A549 (cell line): ENCODE results near the gene FBLN7. TPM values are rescaled to one million over a fixed set of nuclear protein-coding genes. Genes with fewer than 3 reads are reported as not detected.

Experiments used
- ATAC-seq, 2 experiments: fragments of 200-7000 bp in 1 of 2; fragments of >200 bp in 1 of 2; cut with Nextera tagmentation in 1 of 2; cut with Tn5 transposase in 1 of 2; 3 replicates each; pipeline versions ENCODE4 v1.8.0 to v1.9.1; 2018 to 2020; ENCODE audit warnings: mild to moderate bottlenecking in 1 of 2, moderate library complexity in 1 of 2
- CTCF ChIA-PET: fragments of 300-600 bp; sonication (Branson Sonifier 250); formaldehyde crosslinking; extraction: SDS; loops from one replicate; lab custom pipeline; 2021; ENCODE audit warnings: antibody characterized with exemption, inconsistent platforms; lab: Yijun Ruan, JAX
- POLR2A ChIA-PET: fragments of 350-600 bp; formaldehyde crosslinking; extraction: SDS; loops from one replicate; lab custom pipeline; 2021; ENCODE audit warnings: antibody characterized with exemption, inconsistent platforms; lab: Yijun Ruan, JAX
- DNase-seq, 2 experiments: peaks; one replicate each; pipeline versions ENCODE4 v3.0.0 to v3.0.0-alpha.2; 2011 to 2016; ENCODE audit warnings: low read depth in 1 of 2, low spot score in 1 of 2
- FAIRE-seq: peaks from 2 replicates; lab custom pipeline; 2011; peaks lifted over from hg19 to GRCh38; lab: Jason Lieb, UNC
- H3K27ac ChIP-seq, 2 experiments: fragments of >200 bp; sonication (Bioruptor Twin); formaldehyde crosslinking; 3 replicates each; pipeline ENCODE4 v1.5.1; 2016 to 2017
- H3K4me1 ChIP-seq: fragments of >200 bp; sonication (Bioruptor Twin); formaldehyde crosslinking; 3 replicates; pipeline ENCODE4 v1.6.1; 2016
- H3K4me2 ChIP-seq: fragments of >200 bp; sonication (Bioruptor Twin); formaldehyde crosslinking; 3 replicates; pipeline ENCODE4 v1.6.1; 2016
- H3K4me3 ChIP-seq: fragments of >200 bp; sonication (Bioruptor Twin); formaldehyde crosslinking; 3 replicates; pipeline ENCODE4 v1.5.1; 2016
- H3K9me3 ChIP-seq: fragments of >200 bp; sonication (Bioruptor Twin); formaldehyde crosslinking; 3 replicates; pipeline ENCODE4 v1.6.1; 2016
- BCL3 ChIP-seq: fragments of >200 bp; sonication (Bioruptor Twin); formaldehyde crosslinking; IDR thresholded peaks from 3 replicates; pipeline ENCODE4 v1.6.1; 2016
- CBX8 ChIP-seq: fragments of 200-600 bp; sonication (generic); IDR thresholded peaks from 2 replicates; pipeline ENCODE4 v1.6.1; 2016
- CTCF ChIP-seq: fragments of >200 bp; sonication (Bioruptor Twin); formaldehyde crosslinking; IDR thresholded peaks from 3 replicates; pipeline ENCODE4 v1.5.1; 2016
- ELK1 ChIP-seq: fragments of 150-350 bp; IDR thresholded peaks from 2 replicates; pipeline ENCODE4 v1.6.1; 2014; ENCODE audit warnings: low read depth, mild to moderate bottlenecking, low read length
- EP300 ChIP-seq, 2 experiments: fragments of >200 bp; sonication (Bioruptor Twin); formaldehyde crosslinking; IDR thresholded peaks; 2 replicates in 1 of 2; 3 replicates in 1 of 2; pipeline ENCODE4 v1.6.1; 2016 to 2017
- FOSB ChIP-seq: fragments of 250-450 bp; sonication (Bioruptor Pico); IDR thresholded peaks from 2 replicates; pipeline ENCODE4 v1.5.0; 2020; ENCODE audit warnings: mild to moderate bottlenecking, moderate library complexity
- HES2 ChIP-seq: fragments of >200 bp; sonication (Bioruptor Twin); formaldehyde crosslinking; IDR thresholded peaks from 2 replicates; pipeline ENCODE4 v1.6.1; 2016
- HOXB13 ChIP-seq: fragments of 250-450 bp; sonication (Bioruptor Pico); IDR thresholded peaks from 2 replicates; pipeline ENCODE4 v1.5.0; 2020; ENCODE audit warnings: low read depth, mild to moderate bottlenecking, moderate library complexity
- HOXB5 ChIP-seq: fragments of 250-450 bp; sonication (Bioruptor Pico); IDR thresholded peaks from 2 replicates; pipeline ENCODE4 v1.5.0; 2020; ENCODE audit warnings: mild to moderate bottlenecking, moderate library complexity
- MAX ChIP-seq: IDR thresholded peaks from 2 replicates; pipeline ENCODE4 v1.6.1; 2012
- MAZ ChIP-seq: fragments of 150-350 bp; IDR thresholded peaks from 2 replicates; pipeline ENCODE4 v1.6.1; 2014; ENCODE audit warnings: antibody characterized with exemption, low read depth, low read length, borderline replicate concordance
- NPAS2 ChIP-seq: fragments of 250-450 bp; sonication (Bioruptor Pico); IDR thresholded peaks from 2 replicates; pipeline ENCODE4 v1.8.0; 2022; ENCODE audit warnings: mild to moderate bottlenecking, moderate library complexity, borderline replicate concordance
- NR3C1 ChIP-seq: fragments of >200 bp; sonication (Bioruptor Twin); formaldehyde crosslinking; IDR thresholded peaks from 3 replicates; pipeline ENCODE4 v1.6.1; 2017
- POLR2AphosphoS2 ChIP-seq: conservative IDR thresholded peaks from 2 replicates; pipeline ENCODE4 v1.6.1; 2012; ENCODE audit warnings: low read length, improper control_type of control experiment, inconsistent platforms
- ZFP36 ChIP-seq: fragments of 450-650 bp; IDR thresholded peaks from 2 replicates; pipeline ENCODE4 v1.6.1; 2014; ENCODE audit warnings: borderline replicate concordance; ENCODE audit not compliant: partially characterized antibody
- ZSCAN20 ChIP-seq: fragments of 250-450 bp; sonication (Bioruptor Pico); IDR thresholded peaks from 2 replicates; pipeline ENCODE4 v1.8.0; 2022; ENCODE audit warnings: mild to moderate bottlenecking, moderate library complexity
- WGBS: methylation state at CpG from one replicate; pipeline ENCODE4 v1.1.6; 2017; ENCODE audit errors: missing lambda C conversion rate; 5-methylcytosine and 5-hydroxymethylcytosine counted together
- polyA plus RNA-seq, 4 experiments: library from polyadenylated mRNA; depleted of rRNA in 3 of 4; stranded (reverse); fragments of >200 nt; fragmentation: RNase III in 1 of 4; extraction: RNeasy Plus Mini Kit Qiagen cat#74134 plus additional on column Dnase treatment in 1 of 4; gene quantifications; 2 replicates in 3 of 4; 3 replicates in 1 of 4; pipeline ENCODE4 v1.2.3, GENCODE V29; 2011 to 2017

Gene FBLN7
- polyA plus RNA-seq, 2 of the 4 experiments (the other 2 are of a cell fraction) = 0.47 to 0.63 TPM

- TF ChIP-seq BCL3 (no peak), NR3C1 (no peak), HOXB5 (no peak), FOSB (CRISPR knock-in tag) (no peak), MAX (no peak), CTCF (no peak), ZSCAN20 (no peak), NPAS2 (CRISPR knock-in tag) (no peak), POLR2AphosphoS2 (no peak), HES2 (no peak)
- TF ChIP-seq, all 56 proteins: peak for 0
- POLR2A ChIA-PET = no interaction called here
Observed at GRCh38 chr2:112184121-112184520, 45.9 kb downstream of the FBLN7 start.

GRCh38 chr2:112185131-112185530 lies 46.9 kb downstream of the FBLN7 start:
- no peak overlapping the region for H3K27ac ChIP-seq
- DNase-seq = no peak
- POLR2A ChIA-PET = no interaction called here
- TF ChIP-seq ZFP36 = no peak
- TF ChIP-seq EP300 (IDR thresholded peaks at IDR 0.05) = no peak
- no peak for TF ChIP-seq BCL3
- no peak for TF ChIP-seq CBX8
- no peak for TF ChIP-seq MAZ
- TF ChIP-seq, all 56 proteins: peak for 0
- Histone ChIP-seq H3K4me2 (no peak overlapping the region), H3K9me3 (no peaks in the 10 kb centered on the region), H3K4me1 (no peaks in the 10 kb centered on the region), H3K4me3 (no peak overlapping the region)
- WGBS = 79% methylated on average over 9 of the region's 9 CpGs
- FAIRE-seq (no peak), ATAC-seq (no peak)
- CTCF ChIA-PET = interaction anchor here (0.7 to 0.9 kb wide), 2 partner anchors 12 to 48 kb away, joined by 3 read pairs; no protein-coding TSS in a partner anchor

More at GRCh38 chr2:112184121-112184520, 45.9 kb downstream of the FBLN7 start:
- WGBS = 75% methylated on average over 7 of the region's 8 CpGs
- Histone ChIP-seq H3K4me1 (no peaks in the 10 kb centered on the region), H3K4me2 (no peak overlapping the region), H3K4me3 (no peak overlapping the region), H3K27ac (no peak overlapping the region), H3K9me3 (no peaks in the 10 kb centered on the region)
- CTCF ChIA-PET = interaction anchor here (1.1 kb wide), 1 partner anchor 47 kb away, joined by 3 read pairs; no protein-coding TSS in a partner anchor
- ATAC-seq (no peak), FAIRE-seq (no peak), DNase-seq (no peak)

- H3K9me3 ChIP-seq = no peaks in the 10 kb centered on the region
- POLR2A ChIA-PET = no interaction called here
- 83% methylated on average over 30 of the region's 31 CpGs for WGBS
- no peak for ATAC-seq
- no peak overlapping the region for H3K4me2 ChIP-seq
- no peaks in the 10 kb centered on the region for H3K4me1 ChIP-seq
- no peak for FAIRE-seq
- TF ChIP-seq CTCF (no peak), HOXB13 (CRISPR knock-in tag) (no peak), ELK1 (no peak)
- H3K27ac ChIP-seq = no peak overlapping the region
- H3K4me3 ChIP-seq = no peak overlapping the region
- no peak for DNase-seq
- CTCF ChIA-PET = no interaction called here
Observed at GRCh38 chr2:112187046-112187715, 49.0 kb downstream of the FBLN7 start.
